HepG2 (cell line): Measurements from ENCODE around the gene CCDC85C. TPM values are rescaled to one million over a fixed set of nuclear protein-coding genes. Genes with fewer than 3 reads are reported as not detected.
A peak's percentile ranks its signal among the peaks of the same experiment; 100 is the strongest.

Experiments used
- ATAC-seq: fragments of 200-7000 bp; cut with Tn5 transposase; 3 replicates; pipeline ENCODE4 v1.9.1; 2020; ENCODE audit warnings: mild to moderate bottlenecking, moderate library complexity
- BruUV-seq: library from RNA; stranded (reverse); fragments of 400-500 nt; replicated peaks from 2 replicates; lab custom pipeline; 2021; lab: Mats Ljungman, UMichigan
- CTCF ChIA-PET: fragments of 300-600 bp; formaldehyde crosslinking; extraction: SDS; loops from one replicate; lab custom pipeline; 2021; ENCODE audit warnings: low total read pairs, inconsistent platforms, low intra/inter-chr PET ratio; lab: Yijun Ruan, JAX
- POLR2A ChIA-PET: fragments of 350-600 bp; sonication (Branson Sonifier 250); formaldehyde crosslinking; loops from one replicate; lab custom pipeline; 2020; ENCODE audit warnings: antibody characterized with exemption, inconsistent platforms; lab: Yijun Ruan, JAX
- DNase-seq: peaks from one replicate; pipeline ENCODE4 v3.0.0-alpha.2; 2015; ENCODE audit warnings: low spot score
- FAIRE-seq: peaks from 3 replicates; lab custom pipeline; 2011; peaks lifted over from hg19 to GRCh38; lab: Jason Lieb, UNC
- H2AFZ ChIP-seq: one replicate; pipeline ENCODE4 v1.6.1; 2011; ENCODE audit warnings: low read length, inconsistent platforms
- H3K27ac ChIP-seq: fragments of 300-600 bp; 3 replicates; pipeline ENCODE4 v1.8.0; 2011; ENCODE audit warnings: mixed run types, mild to moderate bottlenecking, mixed read lengths, low read length, inconsistent platforms; ENCODE audit not compliant: insufficient read depth; ENCODE audit errors: extremely low read length
- H3K27me3 ChIP-seq, 2 experiments: fragments of 200-600 bp in 1 of 2; 2 replicates in 1 of 2; 3 replicates in 1 of 2; pipeline versions ENCODE4 v1.6.0 to v1.8.0; 2011; ENCODE audit warnings: low read length in 2 of 2, mild to moderate bottlenecking in 2 of 2, moderate library complexity in 2 of 2, inconsistent platforms in 1 of 2; ENCODE audit not compliant: insufficient read depth in 2 of 2, control insufficient read depth in 1 of 2
- H3K36me3 ChIP-seq, 2 experiments: fragments of 200-600 bp in 1 of 2; replicated peaks in 1 of 2; 2 replicates in 1 of 2; 3 replicates in 1 of 2; pipeline versions ENCODE4 v1.5.1 to v1.8.0; 2011; ENCODE audit warnings: low read length in 2 of 2, inconsistent platforms in 1 of 2; ENCODE audit not compliant: insufficient read depth in 2 of 2, control insufficient read depth in 1 of 2
- H3K4me1 ChIP-seq: 2 replicates; pipeline ENCODE4 v1.5.1; 2012; ENCODE audit warnings: low read length, inconsistent platforms; ENCODE audit not compliant: insufficient read depth
- H3K4me2 ChIP-seq: 2 replicates; pipeline ENCODE4 v1.6.0; 2011; ENCODE audit warnings: low read depth, low read length, inconsistent platforms
- H3K4me3 ChIP-seq, 3 experiments: fragments of 200-600 bp in 1 of 3; sonication (generic), shearing (Covaris generic) in 1 of 3; replicated peaks in 1 of 3; 2 replicates each; pipeline ENCODE4 v1.5.1; 2011 to 2016; ENCODE audit warnings: low read length in 3 of 3, inconsistent platforms in 2 of 3, low read depth in 2 of 3, mild to moderate bottlenecking in 2 of 3, control low read depth in 1 of 3, mixed read lengths in 1 of 3; ENCODE audit not compliant: insufficient read depth in 1 of 3
- H3K79me2 ChIP-seq: one replicate; pipeline ENCODE4 v1.6.1; 2011; ENCODE audit warnings: low read length, inconsistent platforms; ENCODE audit not compliant: insufficient read depth
- H3K9ac ChIP-seq: 2 replicates; pipeline ENCODE4 v1.6.0; 2011; ENCODE audit warnings: mild to moderate bottlenecking, low read depth, low read length, inconsistent platforms; ENCODE audit not compliant: insufficient read depth
- H3K9me3 ChIP-seq: 2 replicates; pipeline ENCODE4 v1.5.1; 2012; ENCODE audit warnings: mild to moderate bottlenecking, low read length
- H4K20me1 ChIP-seq: 2 replicates; pipeline ENCODE4 v1.6.0; 2011; ENCODE audit warnings: inconsistent platforms, mild to moderate bottlenecking, low read length, moderate library complexity; ENCODE audit not compliant: insufficient read depth
- CHD4 ChIP-seq: fragments of 200-600 bp; sonication (generic); IDR thresholded peaks from 2 replicates; pipeline ENCODE4 v1.7.0; 2017; ENCODE audit warnings: mild to moderate bottlenecking, low read length, borderline replicate concordance
- PAXIP1 ChIP-seq: sonication (generic); formaldehyde crosslinking; conservative IDR thresholded peaks from 2 replicates; pipeline ENCODE4 v1.4.0; 2020; ENCODE audit warnings: mild to moderate bottlenecking, missing genetic modification reagents, moderate library complexity
- ZMYM3 ChIP-seq: sonication (generic); formaldehyde crosslinking; IDR thresholded peaks from 2 replicates; pipeline ENCODE4 v1.5.1; 2020; ENCODE audit warnings: mild to moderate bottlenecking, missing genetic modification reagents
- ZNF580 ChIP-seq: IDR thresholded peaks from 2 replicates; pipeline ENCODE4 v1.6.1; 2016; ENCODE audit warnings: low read depth, borderline replicate concordance
- ZNF629 ChIP-seq: sonication (generic); formaldehyde crosslinking; conservative IDR thresholded peaks from 2 replicates; pipeline ENCODE4 v1.5.0; 2020; ENCODE audit warnings: missing genetic modification reagents
- WGBS: methylation state at CpG from one replicate; pipeline ENCODE4 v1.1.6; 2017; ENCODE audit warnings: low lambda C conversion rate; 5-methylcytosine and 5-hydroxymethylcytosine counted together
- in situ Hi-C: cut with HindIII; loops from 2 replicates; pipeline ENCODE4 v1.10.0; 2017; ENCODE audit warnings: low pct_unique_long_range_greater_than_20kb; ENCODE audit not compliant: extremely low pct_ligation_motif_present
- intact Hi-C: fragments of 100-400 bp; cut with micrococcal nuclease; formaldehyde crosslinking; loops from one replicate; pipeline ENCODE4 v1.10.0; 2022; ENCODE audit not compliant: unreplicated experiment
- polyA plus RNA-seq, 8 experiments: library from polyadenylated mRNA; depleted of rRNA in 3 of 8; stranded (reverse) in 7 of 8; unstranded in 1 of 8; fragments of >200 nt; fragmentation: Illumina TruSeq in 4 of 8; extraction: Trizol in 4 of 8; gene quantifications; 2 replicates each; pipeline versions ENCODE4 v1.2.1 to v1.2.3, GENCODE V29; 2011 to 2016; ENCODE audit warnings: low read depth in 4 of 8, missing spikeins in 1 of 8, mixed read lengths in 1 of 8; ENCODE audit not compliant: insufficient read depth in 1 of 8
- total RNA-seq, 5 experiments: library from RNA; depleted of rRNA; stranded (reverse); fragments of >200 nt; fragmentation: Illumina TruSeq; extraction: Trizol; gene quantifications; 2 replicates each; pipeline ENCODE4 v1.2.3, GENCODE V29; 2016; ENCODE audit warnings: low read depth in 1 of 5

The CCDC85C gene
- total and polyA plus RNA-seq, 2 of the 13 experiments (the other 11 are each of a cell fraction or from before 2014, with no cell fraction given), result 18.8 to 43.8 TPM

GRCh38 chr14:99600232-99600888 lies 3.6 kb downstream of the CCDC85C start:
- Histone ChIP-seq H3K27me3 (no peaks in the 10 kb centered on the region; a peak in 1 of 5 replicates), H3K79me2 (peaks cover 84% of the 10 kb centered on the region), H2AFZ (no peak overlapping the region), H3K4me1 (peaks cover 65% of the 10 kb centered on the region), H3K4me2 (peak overlapping the region; percentile 90), H3K9me3 (no peaks in the 10 kb centered on the region), H3K9ac (peak overlapping the region; percentile 70), H3K27ac (peak overlapping the region; percentile 80), H3K36me3 (peaks cover 4 to 8% of the 10 kb centered on the region in 2 experiments; a peak in 2 of 5 replicates), H3K4me3 (peak overlapping the region; percentile 8 to 85 (median 81); a peak in 5 of 6 replicates), H4K20me1 (peaks cover 47% of the 10 kb centered on the region)
- POLR2A ChIA-PET, result interaction anchor here (1.8 to 8.6 kb wide), 3 partner anchors 25 to 46 kb away, joined by 7 to 101 read pairs (median 11); no protein-coding TSS in a partner anchor
- ATAC-seq (no peak), DNase-seq (no peak), FAIRE-seq (peak; percentile 8)
- no TSS peak for BruUV-seq
- CTCF ChIA-PET, result no interaction called here
- 0 out of 2 replicates have a peak, but pooled peaks have one; percentile 9 for TF ChIP-seq CHD4
- TF ChIP-seq PAXIP1, result no peak
- peak; percentile 74; the same call in 1 of the 2 replicates for TF ChIP-seq ZMYM3 (CRISPR knock-in tag)
- peak; percentile 93 for TF ChIP-seq ZNF629 (CRISPR knock-in tag)
- TF ChIP-seq ZNF580 (CRISPR knock-in tag), result 0 out of 2 replicates have a peak, but pooled peaks have one; percentile 46
- intact Hi-C loops, result no loop called here
- in situ Hi-C loops, result loop anchor here (5.0 kb wide), 1 partner anchor 33 kb away; no protein-coding TSS in a partner anchor
- 71% methylated on average over 2 of the region's 3 CpGs for WGBS
